ENCODE data around the gene FTCDNL1. TPM values are rescaled to one million over a fixed set of nuclear protein-coding genes. Genes with fewer than 3 reads are reported as not detected.

Gene FTCDNL1
- total and polyA plus RNA-seq, 4 donors = 2.1 to 5.3 (median 4.1) TPM

- no peak for DNase-seq (ENCODE audit: low spot score)
- no peak overlapping the region for H3K4me3 ChIP-seq (ENCODE audit: low read depth in 1 of 3, low read length in 3 of 3)
- no peaks in the 10 kb centered on the region for H3K36me3 ChIP-seq (ENCODE audit: control insufficient read depth in 4 of 4, insufficient read depth in 3 of 4, low read depth in 1 of 4, low read length in 3 of 4)
- TF ChIP-seq HNF4G (IDR thresholded peaks at IDR 0.05) = no peak
- no peak for TF ChIP-seq ZBTB33 (IDR thresholded peaks at IDR 0.05)
- TF ChIP-seq, protein P1, sequence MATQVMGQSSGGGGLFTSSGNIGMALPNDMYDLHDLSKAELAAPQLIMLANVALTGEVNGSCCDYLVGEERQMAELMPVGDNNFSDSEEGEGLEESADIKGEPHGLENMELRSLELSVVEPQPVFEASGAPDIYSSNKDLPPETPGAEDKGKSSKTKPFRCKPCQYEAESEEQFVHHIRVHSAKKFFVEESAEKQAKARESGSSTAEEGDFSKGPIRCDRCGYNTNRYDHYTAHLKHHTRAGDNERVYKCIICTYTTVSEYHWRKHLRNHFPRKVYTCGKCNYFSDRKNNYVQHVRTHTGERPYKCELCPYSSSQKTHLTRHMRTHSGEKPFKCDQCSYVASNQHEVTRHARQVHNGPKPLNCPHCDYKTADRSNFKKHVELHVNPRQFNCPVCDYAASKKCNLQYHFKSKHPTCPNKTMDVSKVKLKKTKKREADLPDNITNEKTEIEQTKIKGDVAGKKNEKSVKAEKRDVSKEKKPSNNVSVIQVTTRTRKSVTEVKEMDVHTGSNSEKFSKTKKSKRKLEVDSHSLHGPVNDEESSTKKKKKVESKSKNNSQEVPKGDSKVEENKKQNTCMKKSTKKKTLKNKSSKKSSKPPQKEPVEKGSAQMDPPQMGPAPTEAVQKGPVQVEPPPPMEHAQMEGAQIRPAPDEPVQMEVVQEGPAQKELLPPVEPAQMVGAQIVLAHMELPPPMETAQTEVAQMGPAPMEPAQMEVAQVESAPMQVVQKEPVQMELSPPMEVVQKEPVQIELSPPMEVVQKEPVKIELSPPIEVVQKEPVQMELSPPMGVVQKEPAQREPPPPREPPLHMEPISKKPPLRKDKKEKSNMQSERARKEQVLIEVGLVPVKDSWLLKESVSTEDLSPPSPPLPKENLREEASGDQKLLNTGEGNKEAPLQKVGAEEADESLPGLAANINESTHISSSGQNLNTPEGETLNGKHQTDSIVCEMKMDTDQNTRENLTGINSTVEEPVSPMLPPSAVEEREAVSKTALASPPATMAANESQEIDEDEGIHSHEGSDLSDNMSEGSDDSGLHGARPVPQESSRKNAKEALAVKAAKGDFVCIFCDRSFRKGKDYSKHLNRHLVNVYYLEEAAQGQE (IDR thresholded peaks at IDR 0.05) = no peak
- no peak for TF ChIP-seq ATF3 (IDR thresholded peaks at IDR 0.05)
- no peak for TF ChIP-seq RAD21 (IDR thresholded peaks at IDR 0.05)
- no peak for TF ChIP-seq FOXA2 (IDR thresholded peaks at IDR 0.05)
- no peak for TF ChIP-seq SP1 (IDR thresholded peaks at IDR 0.05)
- no peak for TF ChIP-seq HNF4A (conservative IDR thresholded peaks at IDR 0.05)
- no peak for TF ChIP-seq RXRA (IDR thresholded peaks at IDR 0.05)
- no peak for TF ChIP-seq FOXA1 (IDR thresholded peaks at IDR 0.05)
- TF ChIP-seq YY1 (IDR thresholded peaks at IDR 0.05) = no peak
- TF ChIP-seq TAF1 (conservative IDR thresholded peaks at IDR 0.05) = no peak
- TF ChIP-seq EGR1 (IDR thresholded peaks at IDR 0.05; ENCODE audit: low read depth in 2 of 2) = no peak
- no peak for TF ChIP-seq JUND (IDR thresholded peaks at IDR 0.05)
- no peak for TF ChIP-seq GABPA (IDR thresholded peaks at IDR 0.05 in 1 of 2, conservative IDR thresholded peaks at IDR 0.05 in 1 of 2)
- TF ChIP-seq, protein P2, sequence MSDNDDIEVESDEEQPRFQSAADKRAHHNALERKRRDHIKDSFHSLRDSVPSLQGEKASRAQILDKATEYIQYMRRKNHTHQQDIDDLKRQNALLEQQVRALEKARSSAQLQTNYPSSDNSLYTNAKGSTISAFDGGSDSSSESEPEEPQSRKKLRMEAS (IDR thresholded peaks at IDR 0.05) = no peak
- TF ChIP-seq NR2F2 (IDR thresholded peaks at IDR 0.05) = no peak
- TF ChIP-seq CTCF (IDR thresholded peaks at IDR 0.05; ENCODE audit: low read depth, low read length, missing input control) = no peak
- H3K9me3 ChIP-seq (ENCODE audit: control insufficient read depth in 4 of 4, low read length in 3 of 4) = no peaks in the 10 kb centered on the region
- no peak overlapping the region for H3K9ac ChIP-seq (ENCODE audit: low read depth in 1 of 2, low read length in 2 of 2)
- WGBS = 86% methylated on average over 2 of the region's 2 CpGs
- H3K4me1 ChIP-seq (ENCODE audit: control insufficient read depth in 4 of 4, insufficient read depth in 4 of 4, low read length in 3 of 4) = no peaks in the 10 kb centered on the region
- H3K27ac ChIP-seq (ENCODE audit: low read depth in 1 of 2, low read length in 2 of 2) = no peak overlapping the region
- H3K27me3 ChIP-seq (ENCODE audit: control insufficient read depth in 4 of 4, insufficient read depth in 4 of 4, low read length in 3 of 4) = no peaks in the 10 kb centered on the region
Observed at GRCh38 chr2:199896617-199897016, 45.6 kb upstream of the FTCDNL1 start.

Measured in liver (tissue), 9 donors.